IMR-90 (cell line): Measurements from ENCODE around the gene MON2. TPM values are rescaled to one million over a fixed set of nuclear protein-coding genes. Genes with fewer than 3 reads are reported as not detected.

Experiments
- ATAC-seq: fragments of 200-7000 bp; cut with Tn5 transposase; 2 replicates; pipeline ENCODE4 v1.9.1; 2020; ENCODE audit warnings: low read depth, mild to moderate bottlenecking, moderate library complexity
- BruUV-seq: library from RNA; stranded (reverse); fragments of 400-500 nt; replicated peaks from 2 replicates; lab custom pipeline; 2021; lab: Mats Ljungman, UMichigan
- CTCF ChIA-PET: fragments of 300-600 bp; formaldehyde crosslinking; extraction: SDS; loops from one replicate; lab custom pipeline; 2021; ENCODE audit warnings: antibody characterized with exemption; lab: Yijun Ruan, JAX
- POLR2A ChIA-PET: fragments of 300-600 bp; sonication (Branson Sonifier 250); formaldehyde crosslinking; loops from one replicate; lab custom pipeline; 2022; ENCODE audit warnings: antibody characterized with exemption; ENCODE audit not compliant: unreplicated experiment; lab: Charles Lee
- DNase-seq: peaks from one replicate; pipeline ENCODE4 v3.0.0; 2013
- H2AFZ ChIP-seq: replicated peaks from 2 replicates; pipeline ENCODE3; 2013; ENCODE audit warnings: low read length, mild to moderate bottlenecking; ENCODE audit not compliant: poor library complexity
- H2AK5ac ChIP-seq: 2 replicates; pipeline ENCODE4 v1.6.1; 2013; ENCODE audit warnings: low read depth, low read length, inconsistent platforms
- H2AK9ac ChIP-seq: replicated peaks from 2 replicates; pipeline ENCODE3; 2013; ENCODE audit warnings: mild to moderate bottlenecking, low read depth, low read length, moderate library complexity; ENCODE audit not compliant: poor library complexity
- H2BK120ac ChIP-seq: 2 replicates; pipeline ENCODE4 v1.6.1; 2013; ENCODE audit warnings: low read depth, low read length, inconsistent platforms
- H2BK15ac ChIP-seq: 3 replicates; pipeline ENCODE4 v1.6.1; 2013; ENCODE audit warnings: low read depth, low read length, inconsistent platforms
- H2BK20ac ChIP-seq: 2 replicates; pipeline ENCODE4 v1.6.1; 2013; ENCODE audit warnings: low read depth, mild to moderate bottlenecking, inconsistent platforms, low read length, moderate library complexity
- H2BK5ac ChIP-seq: 2 replicates; pipeline ENCODE4 v1.6.1; 2013; ENCODE audit warnings: mild to moderate bottlenecking, low read depth, low read length, inconsistent platforms; ENCODE audit not compliant: poor library complexity, severe bottlenecking
- H3K14ac ChIP-seq: replicated peaks from 2 replicates; pipeline ENCODE4 v1.6.1; 2013; ENCODE audit warnings: low read depth, low read length, inconsistent platforms
- H3K18ac ChIP-seq: 2 replicates; pipeline ENCODE4 v1.6.1; 2013; ENCODE audit warnings: low read depth, low read length, control low read depth
- H3K23ac ChIP-seq: 2 replicates; pipeline ENCODE4 v1.6.1; 2013; ENCODE audit warnings: low read depth, low read length, inconsistent platforms
- H3K27ac ChIP-seq: 2 replicates; pipeline ENCODE4 v1.5.1; 2013; ENCODE audit warnings: mild to moderate bottlenecking, control low read depth, low read length; ENCODE audit not compliant: insufficient read depth
- H3K27me3 ChIP-seq: 2 replicates; pipeline ENCODE4 v1.6.1; 2013; ENCODE audit warnings: low read length; ENCODE audit not compliant: control insufficient read depth, insufficient read depth
- H3K36me3 ChIP-seq: 2 replicates; pipeline ENCODE4 v1.6.1; 2013; ENCODE audit warnings: low read length, mixed read lengths; ENCODE audit not compliant: control insufficient read depth, insufficient read depth
- H3K4ac ChIP-seq: 2 replicates; pipeline ENCODE4 v1.6.1; 2013; ENCODE audit warnings: low read depth, low read length, inconsistent platforms
- H3K4me1 ChIP-seq: 2 replicates; pipeline ENCODE4 v1.6.1; 2013; ENCODE audit warnings: low read length, mixed read lengths; ENCODE audit not compliant: control insufficient read depth, insufficient read depth
- H3K4me2 ChIP-seq: 2 replicates; pipeline ENCODE4 v1.6.1; 2013; ENCODE audit warnings: low read depth, mild to moderate bottlenecking, control low read depth, low read length, moderate library complexity
- H3K4me3 ChIP-seq: 2 replicates; pipeline ENCODE4 v1.5.1; 2013; ENCODE audit warnings: low read depth, mild to moderate bottlenecking, control low read depth, low read length, moderate library complexity; ENCODE audit not compliant: insufficient read depth
- H3K56ac ChIP-seq: 2 replicates; pipeline ENCODE4 v1.6.1; 2013; ENCODE audit warnings: low read length, inconsistent platforms; ENCODE audit not compliant: insufficient read depth; ENCODE audit errors: extremely low read depth
- H3K79me1 ChIP-seq, 2 experiments: 2 replicates each; pipeline ENCODE4 v1.6.1; 2013; ENCODE audit warnings: low read length in 2 of 2, inconsistent platforms in 1 of 2, low read depth in 1 of 2
- H3K9ac ChIP-seq: 2 replicates; pipeline ENCODE4 v1.6.1; 2013; ENCODE audit warnings: low read depth, low read length, control low read depth
- H3K9me1 ChIP-seq: 2 replicates; pipeline ENCODE4 v1.6.1; 2013; ENCODE audit warnings: low read length, inconsistent platforms; ENCODE audit not compliant: insufficient read depth
- H3K9me3 ChIP-seq: 2 replicates; pipeline ENCODE4 v1.6.1; 2013; ENCODE audit warnings: low read length; ENCODE audit not compliant: control insufficient read depth, insufficient read depth
- H4K20me1 ChIP-seq: 2 replicates; pipeline ENCODE4 v1.6.1; 2013; ENCODE audit warnings: low read length, inconsistent platforms; ENCODE audit not compliant: insufficient read depth
- H4K5ac ChIP-seq: 2 replicates; pipeline ENCODE4 v1.6.1; 2013; ENCODE audit warnings: mild to moderate bottlenecking, low read depth, low read length, control low read depth
- H4K8ac ChIP-seq, 2 experiments: 2 replicates each; pipeline ENCODE4 v1.6.1; 2013; ENCODE audit warnings: low read depth in 2 of 2, low read length in 2 of 2, control low read depth in 1 of 2, inconsistent platforms in 1 of 2
- H4K91ac ChIP-seq: 2 replicates; pipeline ENCODE4 v1.6.1; 2013; ENCODE audit warnings: low read depth, low read length, inconsistent platforms; ENCODE audit not compliant: insufficient read depth
- MAFK ChIP-seq: IDR thresholded peaks from 2 replicates; pipeline ENCODE4 v1.6.1; 2012; ENCODE audit warnings: low read depth, low read length, improper control_type of control experiment
- SMC3 ChIP-seq: fragments of 150-350 bp; IDR thresholded peaks from 2 replicates; pipeline ENCODE4 v1.6.1; 2016; ENCODE audit warnings: low read depth, mild to moderate bottlenecking, antibody characterized with exemption, low read length, moderate library complexity
- WGBS, 2 experiments: methylation state at CpG; one replicate each; pipeline versions ENCODE4 v1.1.5 to v1.1.7; 2013; ENCODE audit warnings: missing lambda C conversion rate in 2 of 2; ENCODE audit not compliant: insufficient read length in 1 of 2; ENCODE audit errors: extremely low coverage in 2 of 2; 5-methylcytosine and 5-hydroxymethylcytosine counted together
- dilution Hi-C: fragments of 300-500 bp; cut with HindIII; formaldehyde crosslinking; loops from one replicate; pipeline ENCODE4 v1.14.3; 2018; ENCODE audit warnings: low sequenced_read_pairs; ENCODE audit not compliant: unreplicated experiment
- in situ Hi-C: fragments of 300-500 bp; cut with MboI; formaldehyde crosslinking; loops from 3 replicates; pipeline ENCODE4 v1.14.3; 2019; ENCODE audit warnings: low sequenced_read_pairs, inconsistent platforms, mixed read lengths
- intact Hi-C: fragments of 100-400 bp; cut with micrococcal nuclease; formaldehyde crosslinking; loops from 2 replicates; pipeline ENCODE4 v1.10.0; 2022
- polyA plus RNA-seq, 3 experiments: library from polyadenylated mRNA; depleted of rRNA; stranded (reverse); fragments of >200 nt; gene quantifications; 2 replicates each; pipeline ENCODE4 v1.2.3, GENCODE V29; 2012; ENCODE audit warnings: low replicate concordance in 1 of 3
- total RNA-seq: library from RNA; depleted of rRNA; stranded (reverse); fragments of >200 nt; gene quantifications from 2 replicates; pipeline ENCODE4 v1.2.3, GENCODE V29; 2012

Gene MON2
- total and polyA plus RNA-seq, 2 of the 4 experiments (the other 2 are of a cell fraction), result 13.2 to 39.3 TPM

GRCh38 chr12:62599854-62600437 lies 133.3 kb downstream of the MON2 start:
- in situ Hi-C loops, result loop anchor here (25.0 kb wide), 1 partner anchor 462 kb away; no protein-coding TSS in a partner anchor
- Histone ChIP-seq H3K79me1 (peaks cover 0 to 3% of the 10 kb centered on the region in 2 experiments; a peak in 1 of 4 replicates), H2AFZ (no peak overlapping the region), H3K56ac (no peak overlapping the region), H2BK120ac (no peak overlapping the region), H2AK9ac (no peak overlapping the region), H4K8ac (no peak overlapping the region), H3K18ac (no peak overlapping the region), H3K4me1 (no peaks in the 10 kb centered on the region; the same call in 1 of the 2 replicates), H2BK5ac (no peak overlapping the region), H3K9me1 (no peaks in the 10 kb centered on the region), H2BK20ac (no peak overlapping the region), H2AK5ac (no peak overlapping the region), H4K20me1 (no peaks in the 10 kb centered on the region; the same call in 1 of the 2 replicates), H3K4me3 (no peak overlapping the region), H3K9ac (no peak overlapping the region), H3K36me3 (no peaks in the 10 kb centered on the region), H3K27me3 (no peaks in the 10 kb centered on the region), H3K14ac (no peak overlapping the region), H2BK15ac (no peak overlapping the region), H3K27ac (no peak overlapping the region), H4K91ac (no peak overlapping the region), H3K9me3 (no peaks in the 10 kb centered on the region), H3K4me2 (no peak overlapping the region), H3K23ac (no peak overlapping the region), H3K4ac (no peak overlapping the region), H4K5ac (no peak overlapping the region)
- ATAC-seq, result no peak
- WGBS, 2 experiments, result no CpG with 5 or more reads among the region's 5 CpGs
- POLR2A ChIA-PET, result no interaction called here
- CTCF ChIA-PET, result no interaction called here
- BruUV-seq, result no TSS peak
- dilution Hi-C loops, result loop anchor here (25.0 kb wide), 1 partner anchor 187 kb away; no protein-coding TSS in a partner anchor
- DNase-seq, result no peak
- TF ChIP-seq SMC3, result 0 out of 2 replicates have a peak, but pooled peaks have one; percentile 15
- TF ChIP-seq MAFK, result no peak
- intact Hi-C loops, result loop anchor here (5.0 to 10.0 kb wide), 3 partner anchors 163 to 465 kb away; no protein-coding TSS in a partner anchor
